ENCODE measurements around the gene SEL1L2.

Gene SEL1L2

GRCh38 chr20:13930281-13930680 is 60.1 kb downstream of the SEL1L2 start:
- H3K36me3 ChIP-seq (ENCODE audit: control insufficient read depth in 2 of 2, insufficient read depth in 1 of 2, low read length in 2 of 2) = no peaks in the 10 kb centered on the region
- TF ChIP-seq ZNF23 (tag by site-specific recombination; IDR thresholded peaks at IDR 0.05; ENCODE audit: borderline replicate concordance) (no peak), ZNF670 (tag by site-specific recombination; IDR thresholded peaks at IDR 0.05; ENCODE audit: low read depth) (no peak), REPIN1 (tag by site-specific recombination; IDR thresholded peaks at IDR 0.05; ENCODE audit: low read depth) (no peak), ZNF768 (tag by site-specific recombination; IDR thresholded peaks at IDR 0.05) (no peak), PRDM10 (tag by site-specific recombination; IDR thresholded peaks at IDR 0.05) (no peak), ZNF639 (tag by site-specific recombination; IDR thresholded peaks at IDR 0.05) (no peak), ZNF391 (tag by site-specific recombination; IDR thresholded peaks at IDR 0.05; ENCODE audit: borderline replicate concordance, low read depth) (no peak), RBAK (tag by site-specific recombination; IDR thresholded peaks at IDR 0.05) (no peak), ZNF37A (tag by site-specific recombination; IDR thresholded peaks at IDR 0.05) (no peak), ZNF138 (tag by site-specific recombination; IDR thresholded peaks at IDR 0.05; ENCODE audit: borderline replicate concordance) (no peak), ZFP41 (tag by site-specific recombination; IDR thresholded peaks at IDR 0.05; ENCODE audit: borderline replicate concordance) (no peak)
- TF ChIP-seq, protein P1, sequence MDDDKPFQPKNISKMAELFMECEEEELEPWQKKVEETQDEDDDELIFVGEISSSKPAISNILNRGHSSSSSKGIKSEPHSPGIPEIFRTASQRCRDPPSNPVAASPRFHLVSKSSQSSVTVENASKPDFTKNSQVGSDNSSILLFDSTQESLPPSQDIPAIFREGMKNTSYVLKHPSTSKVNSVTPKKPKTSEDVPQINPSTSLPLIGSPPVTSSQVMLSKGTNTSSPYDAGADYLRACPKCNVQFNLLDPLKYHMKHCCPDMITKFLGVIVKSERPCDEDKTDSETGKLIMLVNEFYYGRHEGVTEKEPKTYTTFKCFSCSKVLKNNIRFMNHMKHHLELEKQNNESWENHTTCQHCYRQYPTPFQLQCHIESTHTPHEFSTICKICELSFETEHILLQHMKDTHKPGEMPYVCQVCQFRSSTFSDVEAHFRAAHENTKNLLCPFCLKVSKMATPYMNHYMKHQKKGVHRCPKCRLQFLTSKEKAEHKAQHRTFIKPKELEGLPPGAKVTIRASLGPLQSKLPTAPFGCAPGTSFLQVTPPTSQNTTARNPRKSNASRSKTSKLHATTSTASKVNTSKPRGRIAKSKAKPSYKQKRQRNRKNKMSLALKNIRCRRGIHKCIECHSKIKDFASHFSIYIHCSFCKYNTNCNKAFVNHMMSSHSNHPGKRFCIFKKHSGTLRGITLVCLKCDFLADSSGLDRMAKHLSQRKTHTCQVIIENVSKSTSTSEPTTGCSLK (tag by site-specific recombination; IDR thresholded peaks at IDR 0.05) = no peak
- TF ChIP-seq, protein P2, sequence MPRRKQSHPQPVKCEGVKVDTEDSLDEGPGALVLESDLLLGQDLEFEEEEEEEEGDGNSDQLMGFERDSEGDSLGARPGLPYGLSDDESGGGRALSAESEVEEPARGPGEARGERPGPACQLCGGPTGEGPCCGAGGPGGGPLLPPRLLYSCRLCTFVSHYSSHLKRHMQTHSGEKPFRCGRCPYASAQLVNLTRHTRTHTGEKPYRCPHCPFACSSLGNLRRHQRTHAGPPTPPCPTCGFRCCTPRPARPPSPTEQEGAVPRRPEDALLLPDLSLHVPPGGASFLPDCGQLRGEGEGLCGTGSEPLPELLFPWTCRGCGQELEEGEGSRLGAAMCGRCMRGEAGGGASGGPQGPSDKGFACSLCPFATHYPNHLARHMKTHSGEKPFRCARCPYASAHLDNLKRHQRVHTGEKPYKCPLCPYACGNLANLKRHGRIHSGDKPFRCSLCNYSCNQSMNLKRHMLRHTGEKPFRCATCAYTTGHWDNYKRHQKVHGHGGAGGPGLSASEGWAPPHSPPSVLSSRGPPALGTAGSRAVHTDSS (tag by site-specific recombination; IDR thresholded peaks at IDR 0.05) = no peak
- TF ChIP-seq, protein P3, sequence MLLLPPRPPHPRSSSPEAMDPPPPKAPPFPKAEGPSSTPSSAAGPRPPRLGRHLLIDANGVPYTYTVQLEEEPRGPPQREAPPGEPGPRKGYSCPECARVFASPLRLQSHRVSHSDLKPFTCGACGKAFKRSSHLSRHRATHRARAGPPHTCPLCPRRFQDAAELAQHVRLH (tag by site-specific recombination; IDR thresholded peaks at IDR 0.05) = no peak
- CTCF ChIA-PET = no interaction called here
- POLR2A ChIA-PET = no interaction called here
- no peak overlapping the region for H3K27ac ChIP-seq (ENCODE audit: extremely low read depth, low read depth, low read length)
- no peaks in the 10 kb centered on the region for H3K4me1 ChIP-seq (ENCODE audit: control insufficient read depth, insufficient read depth, low read length)
- H3K9me3 ChIP-seq (ENCODE audit: control insufficient read depth, insufficient read depth, low read depth, low read length) = no peaks in the 10 kb centered on the region
- no peak overlapping the region for H3K4me3 ChIP-seq (ENCODE audit: low read depth, low read length)

DNA sequence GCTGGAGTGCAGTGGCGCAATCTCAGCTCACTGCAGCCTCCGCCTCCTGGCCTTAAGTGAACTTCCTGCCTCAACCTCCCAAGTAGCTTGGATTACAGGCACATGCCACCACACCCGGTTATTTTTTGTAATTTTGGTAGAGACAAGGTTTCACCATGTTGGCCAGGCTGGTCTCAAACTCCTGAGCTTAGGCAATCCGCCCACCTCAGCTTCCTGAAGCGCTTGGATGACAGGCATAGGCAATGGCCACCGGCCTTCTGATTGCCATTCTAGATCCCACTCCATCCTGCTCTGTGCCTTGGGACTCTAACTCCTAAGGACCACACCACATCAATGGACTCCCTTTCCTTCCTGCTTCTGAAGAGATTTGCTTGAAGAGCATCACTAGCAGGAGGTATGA is 60.6 kb downstream of the SEL1L2 start:
- CTCF ChIA-PET = no interaction called here
- Histone ChIP-seq H3K27ac (ENCODE audit: extremely low read depth, low read depth, low read length) (no peak overlapping the region), H3K36me3 (ENCODE audit: control insufficient read depth in 2 of 2, insufficient read depth in 1 of 2, low read length in 2 of 2) (no peaks in the 10 kb centered on the region), H3K9me3 (ENCODE audit: control insufficient read depth, insufficient read depth, low read depth, low read length) (no peaks in the 10 kb centered on the region), H3K4me1 (ENCODE audit: control insufficient read depth, insufficient read depth, low read length) (no peaks in the 10 kb centered on the region), H3K4me3 (ENCODE audit: low read depth, low read length) (no peak overlapping the region)
- POLR2A ChIA-PET = no interaction called here
- TF ChIP-seq ZNF658 (tag by site-specific recombination; IDR thresholded peaks at IDR 0.05) = no peak
- TF ChIP-seq, protein P4, sequence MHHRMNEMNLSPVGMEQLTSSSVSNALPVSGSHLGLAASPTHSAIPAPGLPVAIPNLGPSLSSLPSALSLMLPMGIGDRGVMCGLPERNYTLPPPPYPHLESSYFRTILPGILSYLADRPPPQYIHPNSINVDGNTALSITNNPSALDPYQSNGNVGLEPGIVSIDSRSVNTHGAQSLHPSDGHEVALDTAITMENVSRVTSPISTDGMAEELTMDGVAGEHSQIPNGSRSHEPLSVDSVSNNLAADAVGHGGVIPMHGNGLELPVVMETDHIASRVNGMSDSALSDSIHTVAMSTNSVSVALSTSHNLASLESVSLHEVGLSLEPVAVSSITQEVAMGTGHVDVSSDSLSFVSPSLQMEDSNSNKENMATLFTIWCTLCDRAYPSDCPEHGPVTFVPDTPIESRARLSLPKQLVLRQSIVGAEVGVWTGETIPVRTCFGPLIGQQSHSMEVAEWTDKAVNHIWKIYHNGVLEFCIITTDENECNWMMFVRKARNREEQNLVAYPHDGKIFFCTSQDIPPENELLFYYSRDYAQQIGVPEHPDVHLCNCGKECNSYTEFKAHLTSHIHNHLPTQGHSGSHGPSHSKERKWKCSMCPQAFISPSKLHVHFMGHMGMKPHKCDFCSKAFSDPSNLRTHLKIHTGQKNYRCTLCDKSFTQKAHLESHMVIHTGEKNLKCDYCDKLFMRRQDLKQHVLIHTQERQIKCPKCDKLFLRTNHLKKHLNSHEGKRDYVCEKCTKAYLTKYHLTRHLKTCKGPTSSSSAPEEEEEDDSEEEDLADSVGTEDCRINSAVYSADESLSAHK (tag by site-specific recombination; IDR thresholded peaks at IDR 0.05) = no peak
- TF ChIP-seq WT1 (tag by site-specific recombination; IDR thresholded peaks at IDR 0.05) = no peak
- no peak for TF ChIP-seq ZNF747 (tag by site-specific recombination; IDR thresholded peaks at IDR 0.05)
- TF ChIP-seq ZBTB10 (tag by site-specific recombination; IDR thresholded peaks at IDR 0.05) = no peak
- no peak for TF ChIP-seq ZNF830 (tag by site-specific recombination; IDR thresholded peaks at IDR 0.05; ENCODE audit: low read depth)
- no peak for TF ChIP-seq ZBTB48 (tag by site-specific recombination; IDR thresholded peaks at IDR 0.05)
